Left ventricle myocardium inferior (tissue), 1 donor: Measurements from ENCODE around the gene TRIO. TPM values are rescaled to one million over a fixed set of nuclear protein-coding genes. Genes with fewer than 3 reads are reported as not detected.

Experiments
- DNase-seq: peaks from one replicate; pipeline ENCODE4 v3.0.0-alpha.2; 2020
- H3K27ac ChIP-seq: fragments of 200-600 bp; replicated peaks from 2 replicates; pipeline ENCODE4 v1.8.0; 2021
- H3K27me3 ChIP-seq: fragments of 200-600 bp; 2 replicates; pipeline ENCODE4 v1.8.0; 2021; ENCODE audit warnings: low read depth
- H3K36me3 ChIP-seq: fragments of 200-600 bp; 2 replicates; pipeline ENCODE4 v1.8.0; 2021
- H3K4me1 ChIP-seq: fragments of 200-600 bp; 2 replicates; pipeline ENCODE4 v1.8.0; 2021
- H3K4me3 ChIP-seq: fragments of 200-600 bp; 2 replicates; pipeline ENCODE4 v1.8.0; 2021; ENCODE audit warnings: mild to moderate bottlenecking, moderate library complexity
- H3K9me3 ChIP-seq: fragments of 200-600 bp; replicated peaks from 2 replicates; pipeline ENCODE4 v1.8.0; 2021
- CTCF ChIP-seq: fragments of 200-600 bp; IDR thresholded peaks from 2 replicates; pipeline ENCODE4 v1.8.0; 2021; ENCODE audit warnings: antibody characterized with exemption, mild to moderate bottlenecking, borderline replicate concordance
- intact Hi-C: fragments of 100-400 bp; cut with micrococcal nuclease; formaldehyde crosslinking; loops from one replicate; pipeline ENCODE4 v1.11.0; 2022
- total RNA-seq: library from RNA; stranded (reverse); fragmentation: NEBNext Ultra II Directional; extraction: Animal tissue kit (Norgen Biotek cat#: 25700); gene quantifications from one replicate; pipeline ENCODE4 v1.2.1, GENCODE V29; 2021
- donor health status: DM: no; HTN: yes; CAD: no; lungs with severe emphysema.

TRIO gene
- total RNA-seq, 1 donor from 2014 or later, result 52.8 TPM

GRCh38 chr5:14210729-14211128, 67.6 kb downstream of the TRIO start:
- Histone ChIP-seq H3K4me1 (peaks cover 76% of the 10 kb centered on the region), H3K27me3 (no peaks in the 10 kb centered on the region), H3K4me3 (no peak overlapping the region), H3K27ac (no peak overlapping the region), H3K36me3 (no peaks in the 10 kb centered on the region), H3K9me3 (no peaks in the 10 kb centered on the region)
- intact Hi-C loops, result no loop called here
- DNase-seq, result no peak
- no peak for TF ChIP-seq CTCF

- TF ChIP-seq CTCF, result no peak
- H3K4me1 ChIP-seq, result peaks cover 80% of the 10 kb centered on the region
Measured at GRCh38 chr5:14211818-14212803, 69.0 kb downstream of the TRIO start.

GRCh38 chr5:14212838-14213237, 69.7 kb downstream of the TRIO start:
- H3K9me3 ChIP-seq, result no peaks in the 10 kb centered on the region
- TF ChIP-seq CTCF, result no peak
- H3K27ac ChIP-seq, result no peak overlapping the region
- intact Hi-C loops, result no loop called here
- DNase-seq, result no peak
- H3K36me3 ChIP-seq, result no peaks in the 10 kb centered on the region
- no peak overlapping the region for H3K4me3 ChIP-seq
- peaks cover 82% of the 10 kb centered on the region for H3K4me1 ChIP-seq
- no peaks in the 10 kb centered on the region for H3K27me3 ChIP-seq

More at GRCh38 chr5:14211818-14212803, 69.0 kb downstream of the TRIO start:
- intact Hi-C loops, result no loop called here
- no peak overlapping the region for H3K27ac ChIP-seq
- H3K4me3 ChIP-seq, result no peak overlapping the region
- H3K36me3 ChIP-seq, result no peaks in the 10 kb centered on the region
- no peaks in the 10 kb centered on the region for H3K9me3 ChIP-seq
- H3K27me3 ChIP-seq, result no peaks in the 10 kb centered on the region
- no peak for DNase-seq

GRCh38 chr5:14213253-14213652, 70.1 kb downstream of the TRIO start:
- no peak for TF ChIP-seq CTCF
- H3K9me3 ChIP-seq, result no peaks in the 10 kb centered on the region
- no peak overlapping the region for H3K4me3 ChIP-seq
- H3K27me3 ChIP-seq, result no peaks in the 10 kb centered on the region
- DNase-seq, result no peak
- no peaks in the 10 kb centered on the region for H3K36me3 ChIP-seq
- H3K4me1 ChIP-seq, result peaks cover 82% of the 10 kb centered on the region
- no peak overlapping the region for H3K27ac ChIP-seq
- intact Hi-C loops, result no loop called here

- Histone ChIP-seq H3K4me3 (no peak overlapping the region), H3K27me3 (no peaks in the 10 kb centered on the region), H3K4me1 (peaks cover 82% of the 10 kb centered on the region), H3K36me3 (no peaks in the 10 kb centered on the region), H3K27ac (no peak overlapping the region), H3K9me3 (no peaks in the 10 kb centered on the region)
- no peak for DNase-seq
- intact Hi-C loops, result no loop called here
- TF ChIP-seq CTCF, result no peak
Measured at GRCh38 chr5:14213813-14214585, 70.9 kb downstream of the TRIO start.
